Hepatocyte (in vitro differentiated cells): Measurements from ENCODE around the gene ALPK3. TPM values are rescaled to one million over a fixed set of nuclear protein-coding genes. Genes with fewer than 3 reads are reported as not detected.

Experiments used
- DNase-seq: peaks from one replicate; pipeline ENCODE4 v3.0.0-alpha.2; 2016; ENCODE audit warnings: low spot score
- H2AFZ ChIP-seq: fragments of 200-600 bp; sonication (generic); 2 replicates; pipeline ENCODE4 v1.6.0; 2016; ENCODE audit warnings: antibody characterized with exemption, mild to moderate bottlenecking
- H3K27ac ChIP-seq: fragments of 200-600 bp; sonication (generic); 2 replicates; pipeline ENCODE4 v1.5.1; 2016; ENCODE audit warnings: mild to moderate bottlenecking
- H3K27me3 ChIP-seq: fragments of 200-600 bp; sonication (generic); 2 replicates; pipeline ENCODE4 v1.6.1; 2016
- H3K36me3 ChIP-seq: fragments of 200-600 bp; sonication (generic); replicated peaks from 2 replicates; pipeline ENCODE4 v1.5.1; 2016; ENCODE audit warnings: low read depth; ENCODE audit not compliant: insufficient read depth
- H3K4me1 ChIP-seq: fragments of 200-600 bp; sonication (generic); 2 replicates; pipeline ENCODE4 v1.5.1; 2016; ENCODE audit warnings: mild to moderate bottlenecking, moderate library complexity; ENCODE audit not compliant: insufficient read depth
- H3K4me2 ChIP-seq: fragments of 200-600 bp; sonication (generic); 2 replicates; pipeline ENCODE4 v1.6.0; 2016
- H3K4me3 ChIP-seq: fragments of 200-600 bp; sonication (generic); 2 replicates; pipeline ENCODE4 v1.5.1; 2016; ENCODE audit warnings: mild to moderate bottlenecking
- H3K79me2 ChIP-seq: fragments of 200-600 bp; sonication (generic); 2 replicates; pipeline ENCODE4 v1.6.0; 2017; ENCODE audit warnings: mild to moderate bottlenecking
- H3K9me2 ChIP-seq: fragments of 200-600 bp; sonication (generic); replicated peaks from 2 replicates; pipeline ENCODE4 v1.6.0; 2017; ENCODE audit warnings: mild to moderate bottlenecking; ENCODE audit not compliant: insufficient read depth
- H3K9me3 ChIP-seq: fragments of 200-600 bp; sonication (generic); 2 replicates; pipeline ENCODE4 v1.5.1; 2016; ENCODE audit warnings: low read depth, mild to moderate bottlenecking
- H4K20me1 ChIP-seq: fragments of 200-600 bp; sonication (generic); 2 replicates; pipeline ENCODE4 v1.6.0; 2016; ENCODE audit warnings: mild to moderate bottlenecking; ENCODE audit not compliant: insufficient read depth, poor library complexity, severe bottlenecking
- EZH2 ChIP-seq: fragments of 200-600 bp; sonication (generic); IDR thresholded peaks from 2 replicates; pipeline ENCODE4 v1.6.1; 2016; ENCODE audit warnings: antibody characterized with exemption, mild to moderate bottlenecking, borderline replicate concordance
- EZH2phosphoT487 ChIP-seq: fragments of 200-600 bp; sonication (generic); IDR thresholded peaks from one replicate; pipeline ENCODE4 v1.6.1; 2018; ENCODE audit warnings: antibody characterized with exemption, mild to moderate bottlenecking, low read depth, moderate library complexity; ENCODE audit not compliant: unreplicated experiment, severe bottlenecking
- WGBS: methylation state at CpG from one replicate; pipeline ENCODE4 v1.1.6; 2016; ENCODE audit warnings: low lambda C conversion rate; ENCODE audit errors: missing lambda C conversion rate; 5-methylcytosine and 5-hydroxymethylcytosine counted together
- polyA plus RNA-seq: library from polyadenylated mRNA; unstranded; fragments of >200 nt; fragmentation: Nextera tagmentation; extraction: Ambion mirVana; gene quantifications from 2 replicates; pipeline ENCODE4 v1.2.1, GENCODE V29; 2016
- total RNA-seq: library from RNA; depleted of rRNA; stranded (reverse); fragments of >200 nt; gene quantifications from 2 replicates; pipeline ENCODE4 v1.2.3, GENCODE V29; 2014
- TF ChIP-seq, protein P1 (sequence below): fragments of 200-600 bp; sonication (generic); IDR thresholded peaks from 2 replicates; pipeline ENCODE4 v1.5.1; 2016; ENCODE audit warnings: antibody characterized with exemption, mild to moderate bottlenecking; ENCODE audit not compliant: poor library complexity

ALPK3 gene
- total and polyA plus RNA-seq, 2 experiments from 2014 or later = 7.1 to 25.3 TPM

GRCh38 chr15:84859144-84859543 is 42.0 kb downstream of the ALPK3 start:
- no peaks in the 10 kb centered on the region for H3K36me3 ChIP-seq
- H3K9me3 ChIP-seq = no peaks in the 10 kb centered on the region
- no peak overlapping the region for H2AFZ ChIP-seq
- no peak overlapping the region for H3K27ac ChIP-seq
- H3K79me2 ChIP-seq = no peaks in the 10 kb centered on the region
- no peaks in the 10 kb centered on the region for H3K4me1 ChIP-seq
- no peak for DNase-seq
- H3K27me3 ChIP-seq = no peaks in the 10 kb centered on the region
- H4K20me1 ChIP-seq = no peaks in the 10 kb centered on the region
- 88% methylated on average over 8 of the region's 8 CpGs for WGBS
- H3K4me2 ChIP-seq = no peak overlapping the region
- H3K9me2 ChIP-seq = no peaks in the 10 kb centered on the region
- no peak overlapping the region for H3K4me3 ChIP-seq
- TF ChIP-seq, protein P1, sequence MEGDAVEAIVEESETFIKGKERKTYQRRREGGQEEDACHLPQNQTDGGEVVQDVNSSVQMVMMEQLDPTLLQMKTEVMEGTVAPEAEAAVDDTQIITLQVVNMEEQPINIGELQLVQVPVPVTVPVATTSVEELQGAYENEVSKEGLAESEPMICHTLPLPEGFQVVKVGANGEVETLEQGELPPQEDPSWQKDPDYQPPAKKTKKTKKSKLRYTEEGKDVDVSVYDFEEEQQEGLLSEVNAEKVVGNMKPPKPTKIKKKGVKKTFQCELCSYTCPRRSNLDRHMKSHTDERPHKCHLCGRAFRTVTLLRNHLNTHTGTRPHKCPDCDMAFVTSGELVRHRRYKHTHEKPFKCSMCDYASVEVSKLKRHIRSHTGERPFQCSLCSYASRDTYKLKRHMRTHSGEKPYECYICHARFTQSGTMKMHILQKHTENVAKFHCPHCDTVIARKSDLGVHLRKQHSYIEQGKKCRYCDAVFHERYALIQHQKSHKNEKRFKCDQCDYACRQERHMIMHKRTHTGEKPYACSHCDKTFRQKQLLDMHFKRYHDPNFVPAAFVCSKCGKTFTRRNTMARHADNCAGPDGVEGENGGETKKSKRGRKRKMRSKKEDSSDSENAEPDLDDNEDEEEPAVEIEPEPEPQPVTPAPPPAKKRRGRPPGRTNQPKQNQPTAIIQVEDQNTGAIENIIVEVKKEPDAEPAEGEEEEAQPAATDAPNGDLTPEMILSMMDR = no peak
- TF ChIP-seq EZH2 = no peak
- TF ChIP-seq EZH2phosphoT487 = no peak

- TF ChIP-seq EZH2 = no peak
- TF ChIP-seq, protein P1 = no peak
- no peak for TF ChIP-seq EZH2phosphoT487
- Histone ChIP-seq H3K4me2 (no peak overlapping the region), H3K36me3 (no peaks in the 10 kb centered on the region), H3K9me3 (no peaks in the 10 kb centered on the region), H2AFZ (no peak overlapping the region), H3K4me1 (no peaks in the 10 kb centered on the region), H3K27ac (no peak overlapping the region), H3K27me3 (no peaks in the 10 kb centered on the region), H4K20me1 (no peaks in the 10 kb centered on the region), H3K9me2 (no peaks in the 10 kb centered on the region), H3K4me3 (no peak overlapping the region), H3K79me2 (no peaks in the 10 kb centered on the region)
- DNase-seq = no peak
- 98% methylated on average over 14 of the region's 15 CpGs for WGBS
Measured at GRCh38 chr15:84859651-84860050, 42.5 kb downstream of the ALPK3 start.

DNA sequence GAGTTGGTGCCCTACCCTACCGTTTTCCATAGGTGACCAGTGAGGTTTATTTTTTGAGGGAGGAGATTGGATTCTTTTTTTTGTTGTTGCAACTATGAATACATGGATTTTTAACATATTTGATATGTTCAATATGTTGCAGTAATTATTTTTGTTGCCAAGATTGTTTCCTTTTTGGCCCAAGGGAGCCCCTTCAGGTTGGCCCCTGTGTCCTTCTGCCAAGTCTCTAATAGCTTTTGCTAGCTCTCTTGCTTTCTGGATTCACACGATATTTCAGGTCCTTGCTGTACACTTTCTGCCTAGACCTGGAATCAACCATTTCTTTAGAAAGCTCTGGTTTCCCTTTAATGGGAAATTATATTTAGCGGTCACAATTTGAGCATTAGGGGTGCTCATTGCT is 44.6 kb downstream of the ALPK3 start:
- H3K27ac ChIP-seq = no peak overlapping the region
- H3K27me3 ChIP-seq = no peaks in the 10 kb centered on the region
- H4K20me1 ChIP-seq = no peaks in the 10 kb centered on the region
- H3K79me2 ChIP-seq = no peaks in the 10 kb centered on the region
- no peak overlapping the region for H3K4me2 ChIP-seq
- H3K36me3 ChIP-seq = no peaks in the 10 kb centered on the region
- H3K9me2 ChIP-seq = no peaks in the 10 kb centered on the region
- DNase-seq = no peak
- 90% methylated on average over 3 of the region's 3 CpGs for WGBS
- H3K4me1 ChIP-seq = no peaks in the 10 kb centered on the region
- no peak overlapping the region for H3K4me3 ChIP-seq
- H2AFZ ChIP-seq = no peak overlapping the region
- H3K9me3 ChIP-seq = no peaks in the 10 kb centered on the region
- TF ChIP-seq EZH2phosphoT487 (no peak), EZH2 (no peak)
- TF ChIP-seq, protein P1 = no peak

GRCh38 chr15:84862214-84862975 is 45.2 kb downstream of the ALPK3 start:
- Histone ChIP-seq H3K9me2 (no peaks in the 10 kb centered on the region), H2AFZ (no peak overlapping the region), H3K9me3 (no peaks in the 10 kb centered on the region), H3K4me2 (no peak overlapping the region), H3K27ac (no peak overlapping the region), H3K4me1 (no peaks in the 10 kb centered on the region), H3K79me2 (no peaks in the 10 kb centered on the region), H3K36me3 (no peaks in the 10 kb centered on the region), H3K27me3 (no peaks in the 10 kb centered on the region), H4K20me1 (no peaks in the 10 kb centered on the region), H3K4me3 (no peak overlapping the region)
- no peak for DNase-seq
- WGBS = 93% methylated on average over 17 of the region's 17 CpGs
- TF ChIP-seq EZH2 (no peak), EZH2phosphoT487 (no peak)
- TF ChIP-seq, protein P1 = no peak
